Endothelial cell of umbilical vein (primary cell): ENCODE data around the gene GAS2L2.

Experiments used
- CTCF ChIP-seq, 2 donors: IDR thresholded peaks; 1 replicate in 1 of 2; 2 replicates in 1 of 2; pipeline ENCODE4 v1.5.1; 2011; ENCODE audit warnings: low read length in 2 of 2, mild to moderate bottlenecking in 2 of 2, moderate library complexity in 2 of 2, control low read depth in 1 of 2, inconsistent platforms in 1 of 2, low read depth in 1 of 2; ENCODE audit not compliant: insufficient read depth in 1 of 2; ENCODE audit errors: extremely low read depth in 1 of 2
- EZH2 ChIP-seq: IDR thresholded peaks from 2 replicates; pipeline ENCODE4 v1.6.1; 2012; ENCODE audit warnings: borderline replicate concordance, low read depth, mild to moderate bottlenecking, moderate library complexity, low read length, inconsistent platforms; ENCODE audit not compliant: severe bottlenecking
- GATA2 ChIP-seq: IDR thresholded peaks from 2 replicates; pipeline ENCODE4 v1.7.0; 2011; ENCODE audit warnings: low read depth, mild to moderate bottlenecking, moderate library complexity, mixed read lengths, low read length; ENCODE audit not compliant: insufficient read length, insufficient read depth
- JUN ChIP-seq: IDR thresholded peaks from 2 replicates; pipeline ENCODE4 v1.6.1; 2011; ENCODE audit warnings: borderline replicate concordance, low read depth; ENCODE audit not compliant: insufficient read length, insufficient read depth
- MAX ChIP-seq: IDR thresholded peaks from 2 replicates; pipeline ENCODE4 v1.6.1; 2011; ENCODE audit not compliant: insufficient read depth, insufficient read length
- MYC ChIP-seq: IDR thresholded peaks from one replicate; pipeline ENCODE4 v1.6.1; 2011; ENCODE audit warnings: mild to moderate bottlenecking, low read depth, low read length
- POLR2A ChIP-seq: IDR thresholded peaks from 2 replicates; pipeline ENCODE4 v1.6.1; 2012; ENCODE audit warnings: low read depth, mild to moderate bottlenecking, control low read depth, low read length
- POLR2AphosphoS5 ChIP-seq: IDR thresholded peaks from 2 replicates; pipeline ENCODE4 v1.6.1; 2012; ENCODE audit warnings: low read depth, mild to moderate bottlenecking, control low read depth, low read length, moderate library complexity; ENCODE audit not compliant: insufficient read depth

- no peak for TF ChIP-seq CTCF (IDR thresholded peaks at IDR 0.05; ENCODE audit: extremely low read depth in 1 of 2, insufficient read depth in 1 of 2, low read depth in 1 of 2, low read length in 2 of 2)
- no peak for TF ChIP-seq POLR2AphosphoS5
- no peak for TF ChIP-seq EZH2
- TF ChIP-seq POLR2A: no peak
- TF ChIP-seq GATA2: no peak
- no peak for TF ChIP-seq JUN
- TF ChIP-seq MAX: no peak
- no peak for TF ChIP-seq MYC
Observed at GRCh38 chr17:35733366-35733765, 19.7 kb downstream of the GAS2L2 start.
